Measurements from ENCODE around the gene RFX3.

Gene RFX3

DNA sequence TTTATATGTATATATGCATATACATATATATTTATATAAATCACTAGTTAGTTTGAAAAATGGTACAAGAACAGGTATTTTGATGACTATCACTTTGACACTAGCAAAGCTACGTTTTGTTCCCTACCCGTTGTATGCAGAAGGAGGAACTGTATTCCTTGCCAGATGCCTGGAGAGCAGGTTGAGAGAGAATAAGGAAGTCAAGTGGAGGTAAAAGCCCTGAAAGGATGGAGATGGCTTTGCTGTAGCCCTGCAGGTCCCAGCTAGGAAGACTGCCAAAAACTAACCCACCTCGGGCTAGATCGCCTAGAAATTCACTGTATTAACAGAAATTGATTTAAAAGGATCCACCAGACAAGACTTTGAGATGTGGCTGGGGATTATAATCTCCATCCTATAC lies 229.3 kb downstream of the RFX3 start:
- H3K4me3 ChIP-seq (ENCODE audit: low read depth, low read length), result no peak overlapping the region
- no peak for DNase-seq (ENCODE audit: low read depth)
- TF ChIP-seq, protein P1, sequence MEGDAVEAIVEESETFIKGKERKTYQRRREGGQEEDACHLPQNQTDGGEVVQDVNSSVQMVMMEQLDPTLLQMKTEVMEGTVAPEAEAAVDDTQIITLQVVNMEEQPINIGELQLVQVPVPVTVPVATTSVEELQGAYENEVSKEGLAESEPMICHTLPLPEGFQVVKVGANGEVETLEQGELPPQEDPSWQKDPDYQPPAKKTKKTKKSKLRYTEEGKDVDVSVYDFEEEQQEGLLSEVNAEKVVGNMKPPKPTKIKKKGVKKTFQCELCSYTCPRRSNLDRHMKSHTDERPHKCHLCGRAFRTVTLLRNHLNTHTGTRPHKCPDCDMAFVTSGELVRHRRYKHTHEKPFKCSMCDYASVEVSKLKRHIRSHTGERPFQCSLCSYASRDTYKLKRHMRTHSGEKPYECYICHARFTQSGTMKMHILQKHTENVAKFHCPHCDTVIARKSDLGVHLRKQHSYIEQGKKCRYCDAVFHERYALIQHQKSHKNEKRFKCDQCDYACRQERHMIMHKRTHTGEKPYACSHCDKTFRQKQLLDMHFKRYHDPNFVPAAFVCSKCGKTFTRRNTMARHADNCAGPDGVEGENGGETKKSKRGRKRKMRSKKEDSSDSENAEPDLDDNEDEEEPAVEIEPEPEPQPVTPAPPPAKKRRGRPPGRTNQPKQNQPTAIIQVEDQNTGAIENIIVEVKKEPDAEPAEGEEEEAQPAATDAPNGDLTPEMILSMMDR (conservative IDR thresholded peaks at IDR 0.05; ENCODE audit: low read depth, low read length), result no peak

DNA sequence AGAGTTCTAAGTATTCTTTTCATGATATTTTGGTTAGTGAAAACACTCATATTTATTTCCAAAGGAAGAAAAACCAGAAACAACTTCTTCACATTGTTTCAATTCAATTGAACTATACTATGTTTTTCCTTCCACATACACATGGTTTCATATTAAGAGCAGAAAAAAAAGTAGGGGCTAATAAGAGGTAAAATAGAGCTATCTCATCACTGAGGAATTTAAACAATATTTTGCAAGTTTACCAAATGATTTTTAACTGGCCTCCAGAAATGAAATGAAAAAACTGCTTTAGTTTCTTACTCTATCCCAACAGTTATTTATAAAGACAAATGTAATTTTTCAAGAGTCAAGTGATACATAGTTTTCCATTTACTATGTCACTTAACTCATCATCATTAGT lies 233.5 kb downstream of the RFX3 start:
- TF ChIP-seq, protein P1 (conservative IDR thresholded peaks at IDR 0.05; ENCODE audit: low read depth, low read length), result no peak
- DNase-seq (ENCODE audit: low read depth), result peak; percentile 27
- no peak overlapping the region for H3K4me3 ChIP-seq (ENCODE audit: low read depth, low read length)

DNA sequence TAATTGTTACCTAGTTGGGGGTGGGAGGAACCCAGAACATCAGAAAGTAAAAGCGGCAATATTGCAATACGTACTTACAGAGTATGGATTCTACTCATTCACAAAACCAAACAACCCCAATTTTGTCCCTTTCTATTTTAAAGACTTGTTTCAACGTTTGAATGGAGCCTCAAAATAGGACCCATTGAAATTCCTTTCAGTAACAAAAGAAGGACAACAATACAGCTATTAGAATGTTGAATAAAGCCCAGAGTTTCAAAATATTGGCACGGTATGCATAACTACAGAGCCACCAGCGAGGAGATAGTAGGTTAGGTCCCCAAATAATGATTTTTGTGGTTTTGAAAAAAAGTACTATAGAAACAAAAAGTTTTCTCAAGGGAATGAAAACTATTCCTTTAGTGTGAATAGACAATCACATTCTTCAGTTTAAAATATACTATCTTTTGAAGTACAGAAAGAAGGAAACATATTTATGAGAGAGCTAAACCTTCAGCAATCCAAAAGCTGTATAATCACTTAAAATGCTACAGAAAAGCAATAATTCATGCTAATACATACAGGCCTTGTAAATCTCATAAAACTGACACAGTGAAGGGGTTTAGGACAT lies 235.5 kb downstream of the RFX3 start:
- no peak overlapping the region for H3K4me3 ChIP-seq (ENCODE audit: low read depth, low read length)
- DNase-seq (ENCODE audit: low read depth), result no peak
- TF ChIP-seq, protein P1 (conservative IDR thresholded peaks at IDR 0.05; ENCODE audit: low read depth, low read length), result no peak

DNA sequence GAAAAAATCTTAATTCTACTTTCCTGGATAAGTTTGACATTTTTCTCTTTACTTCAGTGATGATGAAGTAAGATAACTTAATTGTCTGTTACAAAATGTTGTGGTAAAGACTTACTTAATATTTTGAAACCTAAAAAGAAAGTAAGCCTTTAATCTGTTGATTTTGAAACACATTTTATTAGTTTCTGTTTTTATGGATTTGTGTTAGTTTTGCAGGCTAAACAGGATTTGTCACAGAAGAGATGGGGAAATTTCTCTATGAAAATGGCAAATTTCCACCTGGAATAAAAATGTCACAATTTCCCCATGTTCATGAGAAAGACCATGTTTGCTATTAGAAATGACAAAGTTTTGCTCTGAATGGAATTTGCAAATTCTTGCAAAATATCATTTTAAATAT lies 237.1 kb downstream of the RFX3 start:
- TF ChIP-seq, protein P1 (conservative IDR thresholded peaks at IDR 0.05; ENCODE audit: low read depth, low read length), result no peak
- DNase-seq (ENCODE audit: low read depth), result no peak
- no peak overlapping the region for H3K4me3 ChIP-seq (ENCODE audit: low read depth, low read length)

DNA sequence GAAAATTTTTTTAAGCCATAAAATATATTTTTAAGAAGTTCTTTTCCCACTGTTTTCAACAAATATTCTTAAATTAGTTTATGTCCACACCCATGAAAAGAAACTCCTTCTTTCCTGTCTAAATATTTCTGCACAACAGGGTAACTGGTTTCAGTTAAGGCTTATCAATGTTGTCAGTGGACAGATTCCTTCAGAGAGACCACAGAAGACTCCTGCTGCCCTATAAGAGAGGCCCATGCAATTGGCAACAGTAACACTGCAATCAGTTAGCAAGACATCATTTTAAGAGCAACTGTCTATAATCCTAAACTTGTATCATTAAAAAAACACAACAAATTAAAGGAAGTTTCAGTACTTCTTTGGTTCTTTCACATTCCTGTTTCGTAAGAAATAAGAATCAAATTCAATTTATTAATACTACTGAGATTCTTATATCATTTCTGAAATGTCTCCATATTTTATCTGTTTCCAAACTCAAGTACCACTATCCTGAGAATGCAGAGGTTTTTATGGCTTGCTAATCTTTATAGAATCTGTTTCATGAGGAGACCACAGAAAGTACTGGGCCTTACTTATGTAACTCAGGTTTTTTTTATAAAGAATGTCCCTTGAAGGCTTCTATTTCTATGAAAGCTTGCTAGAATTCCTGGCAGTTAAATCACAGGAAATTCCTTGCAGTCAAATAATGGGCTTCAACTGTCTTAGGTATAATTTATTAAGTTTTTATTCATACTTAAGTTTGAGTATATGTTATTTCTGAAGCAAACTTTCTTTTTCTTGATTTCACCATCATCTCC lies 240.2 kb downstream of the RFX3 start:
- peak; percentile 34 for DNase-seq (ENCODE audit: low read depth)
- TF ChIP-seq, protein P1 (conservative IDR thresholded peaks at IDR 0.05; ENCODE audit: low read depth, low read length), result no peak
- no peak overlapping the region for H3K4me3 ChIP-seq (ENCODE audit: low read depth, low read length)

DNA sequence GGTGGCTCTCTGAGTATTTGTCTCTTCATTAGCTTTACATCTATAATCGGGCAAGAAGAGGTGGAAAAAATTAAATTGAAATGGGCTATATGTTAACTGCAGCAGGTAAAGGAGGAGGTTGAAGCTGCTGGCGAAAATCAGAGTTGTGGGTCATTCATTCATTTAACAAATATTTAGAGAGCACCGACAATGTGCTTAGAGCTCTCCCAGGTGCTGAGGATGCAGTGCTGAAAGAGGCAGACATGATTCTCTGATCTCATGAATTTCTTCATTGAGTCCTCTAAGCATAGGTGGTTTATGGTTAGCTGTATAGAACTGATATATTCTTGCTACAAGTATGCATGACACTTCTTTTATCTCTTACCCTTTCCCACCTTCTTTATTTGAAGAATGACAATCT lies 243.4 kb downstream of the RFX3 start:
- no peak overlapping the region for H3K4me3 ChIP-seq (ENCODE audit: low read depth, low read length)
- TF ChIP-seq, protein P1 (conservative IDR thresholded peaks at IDR 0.05; ENCODE audit: low read depth, low read length), result no peak
- no peak for DNase-seq (ENCODE audit: low read depth)

DNA sequence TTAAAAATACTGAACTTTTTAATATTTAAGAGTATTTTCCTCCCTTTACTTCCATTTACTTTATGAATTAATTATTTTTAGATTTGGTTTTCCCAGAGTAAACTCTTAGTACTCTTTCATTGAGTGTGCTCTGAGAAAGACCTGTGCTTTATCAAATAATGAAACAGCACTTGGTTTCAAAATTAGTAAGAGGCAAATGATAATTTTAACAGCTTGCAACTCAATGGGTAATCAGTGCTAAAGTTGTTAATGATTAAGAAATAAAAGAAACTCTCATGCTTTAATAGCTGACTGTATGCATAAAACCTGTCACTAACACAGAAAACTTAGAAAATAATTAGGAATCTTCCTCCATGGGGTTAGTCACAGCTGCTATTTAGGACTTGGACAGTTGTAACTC lies 244.4 kb downstream of the RFX3 start:
- TF ChIP-seq, protein P1 (conservative IDR thresholded peaks at IDR 0.05; ENCODE audit: low read depth, low read length), result no peak

More for the DNA sequence above, 244.4 kb downstream of the RFX3 start:
- H3K4me3 ChIP-seq (ENCODE audit: low read depth, low read length), result no peak overlapping the region
- no peak for DNase-seq (ENCODE audit: low read depth)
